ENCODE measurements around the gene PTOV1.

DNA sequence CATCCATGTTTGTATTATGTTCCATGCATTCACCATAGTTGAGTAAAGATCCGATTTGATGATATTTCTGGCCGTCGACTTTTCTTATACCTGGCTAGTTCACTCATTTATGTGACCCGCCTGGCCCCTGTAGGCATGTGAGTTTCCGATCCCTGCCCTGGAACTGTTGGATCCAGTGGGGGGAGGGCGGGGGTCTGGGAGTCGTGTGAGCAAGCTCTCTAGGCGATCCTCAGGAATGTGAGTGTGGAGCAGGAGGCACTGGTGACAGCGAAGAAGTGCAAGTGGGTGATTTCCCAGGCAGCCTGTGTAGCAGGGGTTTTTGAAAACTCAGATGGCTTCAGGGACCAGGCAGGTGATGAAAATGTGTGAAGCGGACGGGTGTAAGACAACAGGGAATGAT, 10.6 kb upstream of the PTOV1 start:
- TF ChIP-seq, protein P1, sequence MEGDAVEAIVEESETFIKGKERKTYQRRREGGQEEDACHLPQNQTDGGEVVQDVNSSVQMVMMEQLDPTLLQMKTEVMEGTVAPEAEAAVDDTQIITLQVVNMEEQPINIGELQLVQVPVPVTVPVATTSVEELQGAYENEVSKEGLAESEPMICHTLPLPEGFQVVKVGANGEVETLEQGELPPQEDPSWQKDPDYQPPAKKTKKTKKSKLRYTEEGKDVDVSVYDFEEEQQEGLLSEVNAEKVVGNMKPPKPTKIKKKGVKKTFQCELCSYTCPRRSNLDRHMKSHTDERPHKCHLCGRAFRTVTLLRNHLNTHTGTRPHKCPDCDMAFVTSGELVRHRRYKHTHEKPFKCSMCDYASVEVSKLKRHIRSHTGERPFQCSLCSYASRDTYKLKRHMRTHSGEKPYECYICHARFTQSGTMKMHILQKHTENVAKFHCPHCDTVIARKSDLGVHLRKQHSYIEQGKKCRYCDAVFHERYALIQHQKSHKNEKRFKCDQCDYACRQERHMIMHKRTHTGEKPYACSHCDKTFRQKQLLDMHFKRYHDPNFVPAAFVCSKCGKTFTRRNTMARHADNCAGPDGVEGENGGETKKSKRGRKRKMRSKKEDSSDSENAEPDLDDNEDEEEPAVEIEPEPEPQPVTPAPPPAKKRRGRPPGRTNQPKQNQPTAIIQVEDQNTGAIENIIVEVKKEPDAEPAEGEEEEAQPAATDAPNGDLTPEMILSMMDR (IDR thresholded peaks at IDR 0.05), result no peak
- no peak for TF ChIP-seq POLR2A (IDR thresholded peaks at IDR 0.05)
